DND-41 (cell line): ENCODE results near the gene PAX1.

Experiments
- ATAC-seq: fragments of 200-7000 bp; cut with Tn5 transposase; 3 replicates; pipeline ENCODE4 v1.9.1; 2021; ENCODE audit warnings: low read depth; ENCODE audit not compliant: insufficient read depth
- DNase-seq: peaks from one replicate; pipeline ENCODE4 v3.0.0-alpha.2; 2020
- H2AFZ ChIP-seq: 2 replicates; pipeline ENCODE4 v1.6.0; 2012; ENCODE audit warnings: low read depth, low read length
- H3K27ac ChIP-seq: 2 replicates; pipeline ENCODE4 v1.5.1; 2012; ENCODE audit warnings: low read length, inconsistent platforms
- H3K27me3 ChIP-seq: fragments of 200-600 bp; sonication (generic); 2 replicates; pipeline ENCODE4 v1.6.0; 2012; ENCODE audit warnings: low read length, mild to moderate bottlenecking, inconsistent platforms; ENCODE audit not compliant: insufficient read depth, poor library complexity
- H3K36me3 ChIP-seq: 2 replicates; pipeline ENCODE4 v1.5.1; 2012; ENCODE audit warnings: low read length, inconsistent platforms; ENCODE audit not compliant: insufficient read depth
- H3K4me1 ChIP-seq: 2 replicates; pipeline ENCODE4 v1.5.1; 2012; ENCODE audit warnings: mild to moderate bottlenecking, low read length; ENCODE audit not compliant: insufficient read depth
- H3K4me2 ChIP-seq: 2 replicates; pipeline ENCODE4 v1.6.0; 2012; ENCODE audit warnings: mild to moderate bottlenecking, moderate library complexity, low read length, inconsistent platforms; ENCODE audit not compliant: insufficient read depth
- H3K4me3 ChIP-seq, 2 experiments: fragments of 200-600 bp in 1 of 2; shearing (Covaris generic) in 1 of 2; 2 replicates each; pipeline ENCODE4 v1.5.1; 2012 to 2016; ENCODE audit warnings: inconsistent platforms in 2 of 2, low read length in 2 of 2, mild to moderate bottlenecking in 2 of 2, low read depth in 1 of 2, moderate library complexity in 1 of 2
- H3K79me2 ChIP-seq: 2 replicates; pipeline ENCODE4 v1.6.0; 2012; ENCODE audit warnings: low read length, inconsistent platforms; ENCODE audit not compliant: insufficient read depth
- H3K9ac ChIP-seq: 2 replicates; pipeline ENCODE4 v1.6.0; 2012; ENCODE audit warnings: low read depth, mild to moderate bottlenecking, inconsistent platforms, low read length, moderate library complexity
- H3K9me3 ChIP-seq: 2 replicates; pipeline ENCODE4 v1.5.1; 2012; ENCODE audit warnings: low read length, moderate library complexity, mild to moderate bottlenecking, inconsistent platforms; ENCODE audit not compliant: insufficient read depth, severe bottlenecking
- H4K20me1 ChIP-seq: 2 replicates; pipeline ENCODE4 v1.6.0; 2012; ENCODE audit warnings: low read length; ENCODE audit not compliant: insufficient read depth
- CTCF ChIP-seq: IDR thresholded peaks from 2 replicates; pipeline ENCODE4 v1.5.1; 2012; ENCODE audit warnings: borderline replicate concordance, low read length, moderate library complexity, mild to moderate bottlenecking; ENCODE audit not compliant: poor library complexity, severe bottlenecking; ENCODE audit errors: extremely low read depth
- EZH2 ChIP-seq: IDR thresholded peaks from 3 replicates; pipeline ENCODE4 v1.6.1; 2012; ENCODE audit warnings: borderline replicate concordance, low read depth, mild to moderate bottlenecking, moderate library complexity, low read length, inconsistent platforms; ENCODE audit not compliant: severe bottlenecking

Gene PAX1

DNA sequence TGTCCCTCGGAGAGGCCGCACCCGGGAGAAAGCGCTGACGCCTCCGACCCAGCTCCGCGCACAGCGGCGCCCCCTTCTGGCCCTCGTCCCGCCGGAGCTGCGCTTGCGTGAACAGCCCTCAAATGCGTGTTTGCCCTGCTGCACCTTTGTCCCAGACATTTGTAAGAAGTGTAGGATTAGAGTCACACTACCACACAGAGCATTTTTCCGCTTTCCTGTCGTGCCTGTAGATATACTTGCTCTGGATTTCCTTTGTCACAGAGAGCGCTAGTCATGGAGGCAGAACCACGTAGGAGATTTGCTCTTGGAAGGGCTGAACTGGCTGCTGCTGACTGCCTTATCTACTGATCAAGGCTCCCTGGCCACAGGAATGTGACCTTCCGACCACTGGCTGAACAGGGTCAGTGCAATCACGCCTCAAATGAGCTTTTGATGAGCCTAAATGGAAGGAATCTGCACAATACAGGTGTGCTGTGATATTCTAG, 62.3 kb downstream of the PAX1 start:
- no peak overlapping the region for H3K27ac ChIP-seq
- DNase-seq: no peak
- no peak overlapping the region for H3K9ac ChIP-seq
- no peak overlapping the region for H2AFZ ChIP-seq
- no peaks in the 10 kb centered on the region for H3K9me3 ChIP-seq
- H3K4me2 ChIP-seq: no peak overlapping the region
- no peaks in the 10 kb centered on the region for H3K4me1 ChIP-seq
- no peak for ATAC-seq
- no peaks in the 10 kb centered on the region for H3K27me3 ChIP-seq
- H3K36me3 ChIP-seq: no peaks in the 10 kb centered on the region
- no peaks in the 10 kb centered on the region for H4K20me1 ChIP-seq
- no peak overlapping the region for H3K4me3 ChIP-seq
- peak; percentile 30 for TF ChIP-seq CTCF
- TF ChIP-seq EZH2: no peak
- H3K79me2 ChIP-seq: no peaks in the 10 kb centered on the region
